ENCODE data around the gene RPP38. TPM values are rescaled to one million over a fixed set of nuclear protein-coding genes. Genes with fewer than 3 reads are reported as not detected.

The RPP38 gene
- total and polyA plus RNA-seq, 2 of the 4 experiments (the other 2 are of a cell fraction): 12.4 to 19.0 TPM

- no peak overlapping the region for H4K91ac ChIP-seq (ENCODE audit: insufficient read depth, low read depth, low read length)
- H3K14ac ChIP-seq (replicated peaks; ENCODE audit: low read depth, low read length): no peak overlapping the region
- intact Hi-C loops (cut with micrococcal nuclease) (no loop called here), in situ Hi-C loops (cut with MboI; ENCODE audit: low sequenced_read_pairs) (no loop called here), dilution Hi-C loops (cut with HindIII; ENCODE audit: low sequenced_read_pairs, unreplicated experiment) (no loop called here)
- no peak overlapping the region for H3K4ac ChIP-seq (ENCODE audit: low read depth, low read length)
- no peak overlapping the region for H2BK15ac ChIP-seq (ENCODE audit: low read depth, low read length)
- ChIA-PET CTCF (no interaction called here), POLR2A (ENCODE audit: unreplicated experiment) (no interaction called here)
- no TSS peak for BruUV-seq (replicated peaks)
- ATAC-seq (ENCODE audit: low read depth) (no peak), DNase-seq (no peak)
- no peaks in the 10 kb centered on the region for H3K4me1 ChIP-seq (ENCODE audit: control insufficient read depth, insufficient read depth, low read length)
- H4K5ac ChIP-seq (ENCODE audit: low read depth, low read length): no peak overlapping the region
- H3K36me3 ChIP-seq (ENCODE audit: control insufficient read depth, insufficient read depth, low read length): no peaks in the 10 kb centered on the region; the same call in 1 of the 2 replicates
- H3K9me1 ChIP-seq (ENCODE audit: insufficient read depth, low read length): peaks cover 6% of the 10 kb centered on the region; the same call in 1 of the 2 replicates
- no peak overlapping the region for H2BK5ac ChIP-seq (ENCODE audit: low read depth, low read length, poor library complexity, severe bottlenecking)
- H2BK120ac ChIP-seq (ENCODE audit: low read depth, low read length): no peak overlapping the region
- no peak overlapping the region for H3K4me2 ChIP-seq (ENCODE audit: low read depth, low read length)
- no peaks in the 10 kb centered on the region for H3K9me3 ChIP-seq (ENCODE audit: control insufficient read depth, insufficient read depth, low read length)
- H3K18ac ChIP-seq (ENCODE audit: low read depth, low read length): no peak overlapping the region
- no peak overlapping the region for H3K56ac ChIP-seq (ENCODE audit: extremely low read depth, insufficient read depth, low read length)
- no peak overlapping the region for H3K23ac ChIP-seq (ENCODE audit: low read depth, low read length)
- no peak overlapping the region for H2AFZ ChIP-seq (replicated peaks; ENCODE audit: low read length, poor library complexity)
- H3K27ac ChIP-seq (ENCODE audit: insufficient read depth, low read length): no peak overlapping the region
- H2AK5ac ChIP-seq (ENCODE audit: low read depth, low read length): no peak overlapping the region
- no peak overlapping the region for H3K9ac ChIP-seq (ENCODE audit: low read depth, low read length)
- H3K79me1 ChIP-seq (ENCODE audit: low read depth in 1 of 2, low read length in 2 of 2): peaks cover 50 to 65% of the 10 kb centered on the region in 2 experiments
- TF ChIP-seq MAFK (IDR thresholded peaks at IDR 0.05; ENCODE audit: low read depth, low read length) (no peak), CTCF (conservative IDR thresholded peaks at IDR 0.05; ENCODE audit: low read depth, low read length) (no peak), USF2 (IDR thresholded peaks at IDR 0.05; ENCODE audit: low read depth, low read length) (no peak), CHD1 (IDR thresholded peaks at IDR 0.05; ENCODE audit: low read depth, low read length) (no peak), POLR2A (IDR thresholded peaks at IDR 0.05; ENCODE audit: low read depth, low read length) (no peak), SMC3 (IDR thresholded peaks at IDR 0.05; ENCODE audit: low read depth, low read length) (no peak), ELK1 (IDR thresholded peaks at IDR 0.05; ENCODE audit: borderline replicate concordance, low read depth, low read length) (no peak), RAD21 (IDR thresholded peaks at IDR 0.05; ENCODE audit: low read length) (no peak), NFE2L2 (IDR thresholded peaks at IDR 0.05; ENCODE audit: low read depth, low read length) (no peak), MAZ (IDR thresholded peaks at IDR 0.05; ENCODE audit: borderline replicate concordance, low read depth, low read length) (no peak), MXI1 (IDR thresholded peaks at IDR 0.05; ENCODE audit: borderline replicate concordance, low read depth, low read length) (no peak), CEBPB (IDR thresholded peaks at IDR 0.05; ENCODE audit: low read depth, low read length) (no peak), BHLHE40 (IDR thresholded peaks at IDR 0.05; ENCODE audit: low read depth, low read length) (no peak), FOS (IDR thresholded peaks at IDR 0.05; ENCODE audit: low read depth, low read length) (no peak), RFX5 (IDR thresholded peaks at IDR 0.05; ENCODE audit: low read depth, low read length) (no peak)
- no peak overlapping the region for H4K8ac ChIP-seq (ENCODE audit: low read depth in 2 of 2, low read length in 2 of 2)
- H3K4me3 ChIP-seq (ENCODE audit: insufficient read depth, low read depth, low read length): no peak overlapping the region
- no peaks in the 10 kb centered on the region for H3K27me3 ChIP-seq (ENCODE audit: control insufficient read depth, insufficient read depth, low read length)
- peaks cover 23% of the 10 kb centered on the region for H4K20me1 ChIP-seq (ENCODE audit: insufficient read depth, low read length)
- no peak overlapping the region for H2BK20ac ChIP-seq (ENCODE audit: low read depth, low read length)
- 88% methylated on average over 4 of the region's 7 CpGs; no CpG with 5 or more reads in 1 of the 2 experiments for WGBS, 2 experiments (ENCODE audit: extremely low coverage in 2 of 2, insufficient read length in 1 of 2)
- no peak overlapping the region for H2AK9ac ChIP-seq (replicated peaks; ENCODE audit: low read depth, low read length, poor library complexity)
Measured at GRCh38 chr10:15150563-15150962, 53.4 kb downstream of the RPP38 start.
